ENCODE measurements around the gene STARD4. TPM values are rescaled to one million over a fixed set of nuclear protein-coding genes. Genes with fewer than 3 reads are reported as not detected.

The STARD4 gene, protein sequence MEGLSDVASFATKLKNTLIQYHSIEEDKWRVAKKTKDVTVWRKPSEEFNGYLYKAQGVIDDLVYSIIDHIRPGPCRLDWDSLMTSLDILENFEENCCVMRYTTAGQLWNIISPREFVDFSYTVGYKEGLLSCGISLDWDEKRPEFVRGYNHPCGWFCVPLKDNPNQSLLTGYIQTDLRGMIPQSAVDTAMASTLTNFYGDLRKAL
- 10 to 100 TPM; 15.3 to 35.1 (median 27.1) TPM for total RNA-seq

DNA sequence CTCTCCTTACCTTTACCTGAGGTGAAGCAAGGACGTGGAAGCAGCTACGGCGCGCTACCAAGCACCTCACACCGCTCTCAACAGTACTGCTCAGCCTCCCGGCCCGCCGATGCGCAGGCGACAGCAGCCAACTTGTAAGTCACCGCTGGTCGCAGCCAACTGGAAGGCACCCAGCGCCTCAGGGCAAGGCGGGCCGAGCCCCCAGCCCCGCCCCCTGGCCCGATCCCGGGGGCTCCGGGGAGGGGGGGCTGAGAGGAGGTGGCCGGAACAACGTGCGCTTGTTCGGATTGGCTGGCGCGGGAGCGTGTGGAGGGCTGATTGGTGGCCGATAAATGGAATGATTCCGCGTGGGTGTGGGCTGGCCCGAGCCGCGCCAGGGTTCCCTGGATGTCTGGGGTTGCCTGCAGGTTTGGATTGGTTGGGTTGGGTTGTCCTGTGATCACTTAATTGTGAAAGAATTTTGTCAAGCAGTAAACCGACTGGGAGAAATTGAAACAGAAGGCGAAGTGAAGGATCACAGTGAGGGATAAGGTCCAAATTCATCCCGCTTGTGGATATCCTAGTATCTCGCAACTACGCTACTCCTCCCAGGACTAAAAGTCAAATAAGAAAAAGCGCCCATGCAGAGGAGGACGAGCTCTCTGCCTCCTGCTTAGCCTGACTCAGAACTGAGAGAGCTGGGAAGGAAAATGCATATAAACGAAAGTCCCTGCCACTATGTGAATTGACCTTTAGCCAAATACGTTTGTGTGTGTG is at the start of gene STARD4:
Gene STARD4 (minus strand): TSS at position 161 of the 756 bp plus-strand sequence. CDS start 5,102 bp downstream, outside the sequence.
- Histone ChIP-seq H3K9me3 (no peaks in the 10 kb centered on the region), H3K4me1 (peaks cover 4 to 5% of the 10 kb centered on the region in 2 donors), H3K4me3 (replicated peaks in 1 of 3) (peak within 1 kb of the TSS; percentile 68 to 99 (median 72)), H3K36me3 (no peaks in the 10 kb centered on the region), H3K27ac (peak within 1 kb of the TSS; percentile 87 to 93 (median 89)), H3K27me3 (no peaks in the 10 kb centered on the region)
- peak in 1 of 2 donors; percentile 96 for TF ChIP-seq POLR2A (IDR thresholded peaks at IDR 0.05)
- TF ChIP-seq, protein P1, sequence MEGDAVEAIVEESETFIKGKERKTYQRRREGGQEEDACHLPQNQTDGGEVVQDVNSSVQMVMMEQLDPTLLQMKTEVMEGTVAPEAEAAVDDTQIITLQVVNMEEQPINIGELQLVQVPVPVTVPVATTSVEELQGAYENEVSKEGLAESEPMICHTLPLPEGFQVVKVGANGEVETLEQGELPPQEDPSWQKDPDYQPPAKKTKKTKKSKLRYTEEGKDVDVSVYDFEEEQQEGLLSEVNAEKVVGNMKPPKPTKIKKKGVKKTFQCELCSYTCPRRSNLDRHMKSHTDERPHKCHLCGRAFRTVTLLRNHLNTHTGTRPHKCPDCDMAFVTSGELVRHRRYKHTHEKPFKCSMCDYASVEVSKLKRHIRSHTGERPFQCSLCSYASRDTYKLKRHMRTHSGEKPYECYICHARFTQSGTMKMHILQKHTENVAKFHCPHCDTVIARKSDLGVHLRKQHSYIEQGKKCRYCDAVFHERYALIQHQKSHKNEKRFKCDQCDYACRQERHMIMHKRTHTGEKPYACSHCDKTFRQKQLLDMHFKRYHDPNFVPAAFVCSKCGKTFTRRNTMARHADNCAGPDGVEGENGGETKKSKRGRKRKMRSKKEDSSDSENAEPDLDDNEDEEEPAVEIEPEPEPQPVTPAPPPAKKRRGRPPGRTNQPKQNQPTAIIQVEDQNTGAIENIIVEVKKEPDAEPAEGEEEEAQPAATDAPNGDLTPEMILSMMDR (IDR thresholded peaks at IDR 0.05) = no peak
- 0% methylated on average over 22 to 30 of the region's 41 CpGs for WGBS, 2 donors
- DNase-seq = peak; percentile 97 to 98
- intact Hi-C loops (cut with DNase I) = no loop called here

DNA sequence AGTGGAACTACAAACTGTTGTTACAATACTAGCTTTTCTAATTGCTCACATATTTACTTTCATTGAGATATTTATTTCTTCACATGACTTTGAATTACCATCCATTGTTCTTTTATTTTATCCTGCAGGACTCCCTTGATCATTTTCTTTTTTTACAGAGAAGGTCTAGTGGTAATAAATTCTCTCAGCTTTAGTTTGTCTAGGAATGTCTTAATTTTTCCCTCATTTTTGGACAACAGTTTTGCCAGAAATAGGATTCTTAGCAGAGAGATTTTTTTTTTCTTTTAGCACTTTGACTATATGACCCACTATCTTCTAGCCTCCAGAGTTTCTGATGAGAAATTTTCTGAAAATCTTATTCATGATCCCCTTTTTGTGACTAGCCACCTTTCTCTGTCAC is 47.3 kb upstream of the STARD4 start:
- intact Hi-C loops (cut with DNase I) = loop anchor here (10.0 kb wide), 1 partner anchor 195 kb away; the partner anchor contains the start of gene NREP
- Histone ChIP-seq H3K9me3 (no peaks in the 10 kb centered on the region), H3K4me1 (peaks cover 7 to 21% of the 10 kb centered on the region in 2 donors), H3K27ac (no peak overlapping the region), H3K36me3 (no peaks in the 10 kb centered on the region), H3K27me3 (no peaks in the 10 kb centered on the region), H3K4me3 (replicated peaks in 1 of 3) (no peak overlapping the region)
- no peak for TF ChIP-seq POLR2A (IDR thresholded peaks at IDR 0.05)
- TF ChIP-seq, protein P1 (IDR thresholded peaks at IDR 0.05) = no peak
- no peak for DNase-seq

DNA sequence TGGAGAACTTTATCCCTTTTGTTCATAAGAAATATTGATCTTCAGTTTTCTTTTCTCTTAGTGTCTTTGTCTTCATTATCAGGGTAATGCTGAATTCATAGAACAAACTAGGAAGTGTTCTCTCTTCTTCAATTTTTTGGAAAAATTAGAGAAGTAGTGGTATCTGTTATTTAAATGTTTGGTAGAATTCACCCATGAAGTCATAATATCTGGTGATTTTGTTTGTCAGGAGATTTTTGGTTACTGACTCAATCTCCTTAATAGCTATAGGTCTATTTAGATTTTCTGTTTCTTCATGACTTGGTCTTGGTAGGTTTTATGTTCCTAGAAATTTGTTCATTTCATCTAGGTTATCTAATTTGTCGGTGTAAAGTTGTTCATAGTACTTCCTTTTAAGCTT is 45.4 kb upstream of the STARD4 start:
- Histone ChIP-seq H3K9me3 (no peaks in the 10 kb centered on the region), H3K36me3 (no peaks in the 10 kb centered on the region), H3K4me3 (replicated peaks in 1 of 3) (no peak overlapping the region), H3K27me3 (no peaks in the 10 kb centered on the region), H3K27ac (no peak overlapping the region), H3K4me1 (peaks cover 1 to 4% of the 10 kb centered on the region in 2 donors)
- DNase-seq = no peak
- TF ChIP-seq POLR2A (IDR thresholded peaks at IDR 0.05) = no peak
- TF ChIP-seq, protein P1 (IDR thresholded peaks at IDR 0.05) = no peak
- WGBS, 2 donors = 86 to 94% methylated on average over 1 of the region's 1 CpG
- intact Hi-C loops (cut with DNase I) = loop anchor here (10.0 kb wide), 1 partner anchor 197 kb away; the partner anchor contains the start of gene NREP

DNA sequence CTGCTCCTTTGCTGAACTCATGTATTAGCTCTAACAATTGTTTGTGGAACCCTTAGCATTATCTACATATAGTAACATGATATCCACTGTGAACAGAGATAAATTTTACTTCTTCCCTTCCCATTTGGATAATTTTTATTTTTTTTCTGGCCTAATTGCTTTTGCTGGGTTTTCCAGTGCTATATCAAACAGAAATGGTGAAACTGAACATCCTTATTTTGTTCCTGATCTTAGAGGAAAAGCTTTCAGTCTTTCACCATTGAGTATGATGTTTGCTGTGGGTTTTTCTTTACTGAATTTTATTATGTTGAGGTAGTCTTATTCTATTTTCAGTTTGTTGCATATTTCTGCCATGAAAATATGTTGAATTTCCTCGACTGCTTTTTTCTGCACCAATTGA is 44.8 kb upstream of the STARD4 start:
- Histone ChIP-seq H3K27ac (no peak overlapping the region), H3K36me3 (no peaks in the 10 kb centered on the region), H3K9me3 (no peaks in the 10 kb centered on the region), H3K4me3 (replicated peaks in 1 of 3) (no peak overlapping the region), H3K27me3 (no peaks in the 10 kb centered on the region), H3K4me1 (no peaks in the 10 kb centered on the region)
- 92 to 93% methylated on average over 1 of the region's 1 CpG for WGBS, 2 donors
- intact Hi-C loops (cut with DNase I) = loop anchor here (10.0 kb wide), 1 partner anchor 198 kb away; the partner anchor contains the start of gene NREP
- no peak for DNase-seq
- TF ChIP-seq POLR2A (IDR thresholded peaks at IDR 0.05) = no peak
- TF ChIP-seq, protein P1 (IDR thresholded peaks at IDR 0.05) = no peak

DNA sequence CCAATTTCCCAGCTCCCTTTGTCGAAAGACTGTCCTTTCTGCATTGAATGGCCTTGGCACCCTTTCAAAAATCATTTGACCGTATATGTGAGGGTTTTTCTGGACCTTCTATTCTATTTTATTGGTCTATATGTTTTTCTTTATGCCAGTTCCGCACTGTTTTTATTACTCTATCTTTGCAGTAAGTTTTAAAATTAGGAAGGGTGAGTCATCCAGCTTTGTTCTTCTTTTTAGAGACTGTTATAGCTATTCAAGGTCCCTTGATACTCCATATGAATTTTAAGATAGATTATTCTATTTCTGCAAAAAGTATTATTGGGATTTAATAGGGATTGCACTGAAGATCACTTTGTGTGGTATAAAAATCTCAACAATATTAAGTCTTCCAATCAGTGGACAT is 44.2 kb upstream of the STARD4 start:
- H3K9me3 ChIP-seq = no peaks in the 10 kb centered on the region
- DNase-seq = no peak
- WGBS, 2 donors = 57 to 69% methylated on average over 3 of the region's 3 CpGs

More for the DNA sequence above, 44.2 kb upstream of the STARD4 start:
- Histone ChIP-seq H3K4me3 (replicated peaks in 1 of 3) (no peak overlapping the region), H3K27ac (no peak overlapping the region), H3K4me1 (no peaks in the 10 kb centered on the region), H3K27me3 (no peaks in the 10 kb centered on the region), H3K36me3 (no peaks in the 10 kb centered on the region)
- TF ChIP-seq, protein P1 (IDR thresholded peaks at IDR 0.05) = no peak
- no peak for TF ChIP-seq POLR2A (IDR thresholded peaks at IDR 0.05)
- intact Hi-C loops (cut with DNase I) = loop anchor here (10.0 kb wide), 1 partner anchor 198 kb away; the partner anchor contains the start of gene NREP

All from thyroid gland (tissue), 4 donors.